KMS-11 (cell line): Measurements from ENCODE around the gene KRTAP10-1.

Source experiments
- H2AFZ ChIP-seq: fragments of 200-600 bp; sonication (generic); 2 replicates; pipeline ENCODE4 v1.6.1; 2016; ENCODE audit warnings: antibody characterized with exemption, mixed run types, low read depth
- H3K27ac ChIP-seq: fragments of 200-600 bp; sonication (generic); 2 replicates; pipeline ENCODE4 v1.6.1; 2016; ENCODE audit warnings: mild to moderate bottlenecking, mixed run types
- H3K27me3 ChIP-seq: fragments of 200-600 bp; sonication (generic); 2 replicates; pipeline ENCODE4 v1.6.1; 2017; ENCODE audit warnings: mild to moderate bottlenecking, low read depth, mixed run types, moderate library complexity; ENCODE audit not compliant: insufficient read depth
- H3K36me3 ChIP-seq: fragments of 200-600 bp; sonication (generic); 2 replicates; pipeline ENCODE4 v1.6.1; 2017; ENCODE audit warnings: mild to moderate bottlenecking, mixed run types; ENCODE audit not compliant: insufficient read depth
- H3K4me1 ChIP-seq: fragments of 200-600 bp; sonication (generic); 2 replicates; pipeline ENCODE4 v1.6.1; 2016; ENCODE audit warnings: mild to moderate bottlenecking, low read depth, mixed run types; ENCODE audit not compliant: poor library complexity, severe bottlenecking
- H3K4me2 ChIP-seq: fragments of 200-600 bp; sonication (generic); 2 replicates; pipeline ENCODE4 v1.7.0; 2016; ENCODE audit warnings: mild to moderate bottlenecking, mixed run types
- H3K4me3 ChIP-seq: fragments of 200-600 bp; sonication (generic); IDR thresholded peaks from 2 replicates; pipeline ENCODE4 v1.6.1; 2017; ENCODE audit warnings: low read depth, low read length, mixed read lengths; ENCODE audit not compliant: insufficient read depth
- H3K79me2 ChIP-seq: fragments of 200-600 bp; sonication (generic); 2 replicates; pipeline ENCODE4 v1.6.1; 2016; ENCODE audit warnings: low read depth, mixed run types; ENCODE audit not compliant: insufficient read depth
- H3K9ac ChIP-seq: fragments of 200-600 bp; sonication (generic); 2 replicates; pipeline ENCODE4 v1.6.1; 2016; ENCODE audit warnings: mild to moderate bottlenecking, mixed run types
- H4K20me1 ChIP-seq: fragments of 200-600 bp; sonication (generic); 2 replicates; pipeline ENCODE4 v1.6.1; 2016; ENCODE audit warnings: mild to moderate bottlenecking, mixed run types; ENCODE audit not compliant: insufficient read depth
- TF ChIP-seq, protein P1 (sequence below): fragments of 200-600 bp; sonication (generic); conservative IDR thresholded peaks from 2 replicates; pipeline ENCODE4 v1.6.1; 2017; ENCODE audit warnings: low read depth, mild to moderate bottlenecking, antibody characterized with exemption, low read length, moderate library complexity, mixed read lengths

Gene KRTAP10-1

DNA sequence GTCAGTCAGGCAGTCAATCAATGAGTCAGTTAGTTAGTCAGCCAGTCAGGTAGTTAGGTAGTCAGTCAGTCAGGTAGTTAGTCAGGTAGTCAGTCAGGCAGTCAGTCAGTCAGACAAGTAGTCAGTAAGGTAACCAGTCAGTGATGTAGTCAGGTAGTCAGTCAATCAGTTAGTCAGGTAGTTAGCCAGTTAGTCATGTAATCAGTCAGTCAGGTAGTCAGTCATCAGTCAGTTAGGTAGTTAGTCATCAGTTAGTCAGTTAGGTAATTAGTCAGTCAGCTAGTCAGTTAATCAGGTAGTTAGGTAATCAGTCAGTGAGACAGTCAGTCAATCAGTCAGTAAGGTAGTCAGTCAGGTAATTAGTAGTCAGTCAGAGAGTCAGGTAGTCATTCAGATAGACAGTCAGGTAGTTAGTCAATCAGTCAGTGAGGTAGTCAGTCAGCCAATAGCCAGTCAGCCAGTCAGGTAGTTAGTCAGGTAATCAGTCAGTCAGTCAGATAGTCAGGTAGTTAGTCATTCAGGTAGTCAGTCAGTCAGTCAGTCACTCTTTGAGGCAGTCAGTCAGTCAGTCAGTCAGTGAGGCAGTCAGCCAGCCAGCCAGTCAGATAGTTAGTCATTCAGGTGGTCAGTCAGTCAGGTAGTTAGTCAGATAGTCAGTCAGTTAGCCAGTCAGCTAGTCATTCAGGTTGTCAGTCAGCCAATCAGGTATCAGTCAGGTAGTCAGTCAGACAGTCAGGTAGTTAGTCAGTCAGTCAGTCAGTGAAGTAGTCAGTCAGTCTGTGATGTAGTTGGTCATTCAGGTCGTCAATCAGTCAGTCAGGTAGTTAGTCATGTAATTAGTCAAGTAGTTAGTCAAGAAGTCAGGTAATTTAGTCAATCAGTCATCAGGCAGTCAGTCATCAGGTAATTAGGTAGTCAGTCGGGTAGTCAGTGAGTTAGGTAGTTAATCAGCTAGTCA lies 15.3 kb downstream of the KRTAP10-1 start:
- TF ChIP-seq, protein P1, sequence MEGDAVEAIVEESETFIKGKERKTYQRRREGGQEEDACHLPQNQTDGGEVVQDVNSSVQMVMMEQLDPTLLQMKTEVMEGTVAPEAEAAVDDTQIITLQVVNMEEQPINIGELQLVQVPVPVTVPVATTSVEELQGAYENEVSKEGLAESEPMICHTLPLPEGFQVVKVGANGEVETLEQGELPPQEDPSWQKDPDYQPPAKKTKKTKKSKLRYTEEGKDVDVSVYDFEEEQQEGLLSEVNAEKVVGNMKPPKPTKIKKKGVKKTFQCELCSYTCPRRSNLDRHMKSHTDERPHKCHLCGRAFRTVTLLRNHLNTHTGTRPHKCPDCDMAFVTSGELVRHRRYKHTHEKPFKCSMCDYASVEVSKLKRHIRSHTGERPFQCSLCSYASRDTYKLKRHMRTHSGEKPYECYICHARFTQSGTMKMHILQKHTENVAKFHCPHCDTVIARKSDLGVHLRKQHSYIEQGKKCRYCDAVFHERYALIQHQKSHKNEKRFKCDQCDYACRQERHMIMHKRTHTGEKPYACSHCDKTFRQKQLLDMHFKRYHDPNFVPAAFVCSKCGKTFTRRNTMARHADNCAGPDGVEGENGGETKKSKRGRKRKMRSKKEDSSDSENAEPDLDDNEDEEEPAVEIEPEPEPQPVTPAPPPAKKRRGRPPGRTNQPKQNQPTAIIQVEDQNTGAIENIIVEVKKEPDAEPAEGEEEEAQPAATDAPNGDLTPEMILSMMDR = no peak
- no peak overlapping the region for H3K9ac ChIP-seq

DNA sequence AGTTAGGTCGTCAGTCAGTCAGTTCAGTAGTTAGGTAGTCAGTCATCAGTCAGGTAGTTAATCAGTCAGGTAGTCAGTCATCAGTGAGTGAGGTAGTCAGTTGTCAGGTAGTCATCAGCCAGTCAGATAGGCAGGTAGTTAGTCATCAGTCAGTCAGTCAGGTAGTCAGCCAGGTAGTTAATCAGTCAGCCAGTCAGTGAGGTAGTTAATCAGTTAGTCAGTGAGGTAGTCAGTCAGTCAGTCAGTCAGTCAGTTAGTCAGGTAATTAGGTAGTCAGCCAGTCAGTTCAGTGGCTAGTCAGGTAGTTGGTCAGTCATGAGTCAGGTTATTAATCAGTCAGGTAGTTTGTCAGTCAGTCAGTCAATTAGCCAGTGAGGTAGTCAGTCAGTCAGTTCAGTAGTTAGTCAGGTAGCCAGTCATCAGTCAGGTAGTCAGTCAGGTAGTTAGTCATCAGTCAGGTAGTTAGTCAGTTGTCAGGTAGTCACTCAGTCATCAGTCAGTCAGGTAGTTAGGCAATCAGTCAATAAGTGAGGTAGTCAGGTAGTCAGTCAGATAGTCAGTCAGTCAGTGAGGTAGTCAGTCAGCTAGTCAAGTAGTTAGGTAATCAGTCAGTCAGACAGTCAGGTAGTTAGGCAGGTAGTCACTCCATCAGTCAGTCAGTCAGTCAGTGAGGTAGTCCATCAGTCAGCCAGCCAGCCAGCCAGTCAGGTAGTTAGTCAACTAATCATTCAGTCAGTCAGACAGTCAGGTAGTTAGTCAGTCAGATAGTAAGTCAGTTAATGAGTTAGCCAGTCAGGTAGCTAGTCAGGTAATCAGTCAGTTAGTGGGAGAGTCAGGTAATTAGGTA lies 16.2 kb downstream of the KRTAP10-1 start:
- Histone ChIP-seq H3K36me3 (no peaks in the 10 kb centered on the region), H3K4me1 (no peaks in the 10 kb centered on the region), H3K4me3 (no peak overlapping the region), H3K9ac (no peak overlapping the region), H3K27ac (no peak overlapping the region), H3K79me2 (no peaks in the 10 kb centered on the region), H2AFZ (no peak overlapping the region), H4K20me1 (no peaks in the 10 kb centered on the region), H3K27me3 (peaks cover 32% of the 10 kb centered on the region; the same call in 1 of the 2 replicates), H3K4me2 (no peak overlapping the region)
- TF ChIP-seq, protein P1 = no peak

More for the DNA sequence above, 15.3 kb downstream of the KRTAP10-1 start:
- Histone ChIP-seq H2AFZ (no peak overlapping the region), H4K20me1 (no peaks in the 10 kb centered on the region), H3K27me3 (peaks cover 34% of the 10 kb centered on the region; the same call in 1 of the 2 replicates), H3K36me3 (no peaks in the 10 kb centered on the region), H3K4me3 (no peak overlapping the region), H3K79me2 (no peaks in the 10 kb centered on the region), H3K27ac (no peak overlapping the region), H3K4me2 (no peak overlapping the region), H3K4me1 (no peaks in the 10 kb centered on the region)

DNA sequence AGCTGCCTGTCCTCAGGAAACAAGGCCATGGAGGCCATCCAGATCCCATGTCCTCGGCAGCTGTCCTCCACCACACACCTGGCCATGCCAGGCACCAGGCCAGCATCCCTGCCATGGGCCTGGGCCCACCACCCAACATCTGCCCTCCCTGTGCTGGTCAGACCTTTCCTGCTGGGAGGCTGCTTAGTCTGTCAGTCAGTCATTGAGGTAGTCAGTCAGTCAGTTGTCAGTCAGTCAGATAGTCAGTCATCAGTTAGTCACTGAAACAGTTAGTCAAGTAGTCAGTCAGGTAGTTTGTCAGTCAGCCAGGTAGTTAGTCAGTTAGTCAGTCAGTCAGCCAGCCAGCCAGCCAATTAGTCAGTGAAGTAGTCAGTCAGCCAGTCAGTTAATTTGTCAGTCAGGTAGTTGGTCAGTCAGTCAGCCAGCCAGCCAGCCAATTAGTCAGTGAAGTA lies 17.2 kb downstream of the KRTAP10-1 start:
- Histone ChIP-seq H3K27me3 (peaks cover 41% of the 10 kb centered on the region; the same call in 1 of the 2 replicates), H3K4me3 (no peak overlapping the region), H2AFZ (no peak overlapping the region), H3K79me2 (no peaks in the 10 kb centered on the region), H3K9ac (no peak overlapping the region), H3K36me3 (no peaks in the 10 kb centered on the region), H3K4me1 (no peaks in the 10 kb centered on the region), H4K20me1 (no peaks in the 10 kb centered on the region), H3K27ac (no peak overlapping the region), H3K4me2 (no peak overlapping the region)
- TF ChIP-seq, protein P1 = no peak

DNA sequence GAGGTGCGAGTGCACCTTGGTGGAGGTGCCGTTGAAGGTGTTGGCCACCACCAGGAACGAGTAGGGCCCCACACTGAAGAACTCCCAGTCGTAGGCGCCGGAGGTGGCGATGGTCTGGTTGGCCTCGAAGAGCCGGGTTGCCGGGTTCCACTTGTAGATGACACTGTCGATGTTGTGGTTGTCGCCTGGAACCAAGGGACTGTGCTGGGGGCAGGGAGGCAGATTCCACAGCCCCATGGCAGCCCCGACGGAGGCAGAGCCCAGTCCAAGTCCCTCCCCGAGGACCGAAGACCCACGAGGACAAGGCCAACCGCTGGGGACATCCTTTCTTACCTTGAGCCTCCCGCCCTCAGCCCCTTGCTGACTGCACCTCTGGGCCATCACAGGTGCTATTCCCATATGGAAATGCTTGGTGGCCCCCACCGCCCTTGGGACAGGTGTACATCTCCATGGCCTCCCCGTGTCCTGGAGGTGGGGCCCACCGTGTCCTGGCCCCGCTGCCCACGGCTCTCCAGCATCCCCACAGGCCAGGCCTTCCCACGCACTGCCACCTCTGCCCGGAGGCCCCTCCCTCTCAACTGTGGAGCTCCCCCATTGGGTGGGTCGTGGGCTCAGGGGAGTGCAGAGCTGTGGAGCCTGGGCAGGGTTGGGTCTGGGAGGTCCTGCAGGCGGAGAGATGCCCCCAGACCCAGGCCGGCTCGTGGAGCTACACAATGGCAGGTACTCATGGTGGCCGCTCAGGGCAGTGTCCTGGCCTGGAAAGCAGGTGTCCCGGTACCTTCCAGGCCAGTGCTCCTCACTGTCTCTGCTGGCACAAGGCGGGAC lies 17.9 kb downstream of the KRTAP10-1 start:
- Histone ChIP-seq H4K20me1 (no peaks in the 10 kb centered on the region), H3K4me3 (no peak overlapping the region), H3K27me3 (peaks cover 44% of the 10 kb centered on the region; the same call in 1 of the 2 replicates), H2AFZ (no peak overlapping the region), H3K4me1 (no peaks in the 10 kb centered on the region), H3K36me3 (no peaks in the 10 kb centered on the region), H3K27ac (no peak overlapping the region), H3K9ac (no peak overlapping the region), H3K79me2 (no peaks in the 10 kb centered on the region), H3K4me2 (no peak overlapping the region)
- TF ChIP-seq, protein P1 = no peak
